Left forelimb (tissue), 1 donor: Measurements from ENCODE around the gene KCNK7.

ENCODE experiments used
- DNase-seq: peaks from one replicate; pipeline ENCODE4 v3.0.0-alpha.2; 2018; ENCODE audit warnings: low spot score

KCNK7 gene

GRCh38 chr11:65625628-65626342 lies 30.2 kb upstream of the KCNK7 start:
- DNase-seq = no peak

DNA sequence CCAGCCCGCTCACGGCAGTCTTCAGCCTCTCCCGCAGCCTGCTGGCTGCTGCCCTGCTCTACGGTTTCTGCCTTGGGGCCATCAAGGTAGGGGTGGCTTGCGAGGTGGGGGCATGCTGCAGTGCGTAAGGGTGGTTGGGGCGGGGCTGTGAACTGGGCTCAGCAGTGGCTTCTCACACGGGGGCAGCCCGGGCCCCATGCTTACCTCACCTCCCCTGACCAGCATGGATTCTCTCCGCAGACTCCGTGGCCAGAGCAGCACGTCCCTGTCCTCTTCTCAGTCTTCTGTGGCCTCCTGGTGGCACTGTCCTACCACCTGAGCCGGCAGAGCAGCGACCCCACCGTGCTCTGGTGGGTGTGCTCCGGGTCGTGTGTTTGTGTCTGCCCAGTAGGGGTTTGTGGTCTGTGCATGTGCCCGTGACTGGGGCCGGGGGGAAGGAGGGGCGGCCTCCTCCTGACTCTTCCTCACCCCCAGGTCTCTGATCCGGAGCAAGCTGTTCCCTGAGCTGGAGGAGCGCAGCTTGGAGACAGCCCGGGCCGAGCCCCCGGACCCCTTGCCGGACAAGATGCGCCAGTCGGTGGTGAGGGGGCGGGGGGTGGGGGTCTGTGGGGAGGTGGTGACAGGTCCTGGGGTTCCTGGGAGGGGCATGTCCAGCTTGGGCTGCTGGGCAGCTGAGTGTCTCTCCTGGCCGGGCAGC lies 29.5 kb upstream of the KCNK7 start:
- DNase-seq = no peak

DNA sequence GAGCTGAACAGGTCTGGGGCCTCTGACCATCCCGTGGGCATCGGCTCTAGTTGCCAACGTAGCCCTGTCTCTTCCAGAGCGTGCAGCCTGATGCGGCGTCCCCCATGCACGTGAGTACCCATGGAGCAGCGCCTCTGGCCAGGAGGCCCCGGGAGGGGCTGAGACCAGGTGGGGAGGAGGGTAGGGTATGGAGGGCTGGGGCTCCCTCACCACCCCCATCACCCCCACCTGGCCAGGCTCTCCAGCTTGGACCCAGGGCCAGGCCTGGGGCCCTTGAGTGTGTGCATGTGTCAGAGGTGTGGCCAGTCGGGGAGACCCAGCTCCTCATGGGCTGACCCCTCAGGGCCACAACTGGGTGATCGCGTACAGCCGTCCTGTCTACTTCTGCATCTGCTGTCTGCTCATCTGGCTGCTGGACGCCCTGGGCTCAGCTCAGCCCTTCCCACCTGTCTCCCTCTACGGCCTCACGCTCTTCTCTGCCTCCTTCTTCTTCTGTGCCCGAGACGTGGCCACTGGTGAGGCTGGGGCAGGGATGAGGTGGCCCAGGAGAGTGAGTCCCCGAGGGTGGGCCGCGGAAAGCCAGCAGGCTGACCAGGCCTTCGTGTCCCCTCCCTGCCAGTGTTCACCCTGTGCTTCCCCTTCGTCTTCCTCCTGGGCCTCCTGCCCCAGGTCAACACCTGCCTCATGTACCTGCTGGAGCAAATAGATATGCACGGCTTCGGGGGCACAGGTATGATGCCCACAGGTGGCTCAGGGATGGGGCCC lies 28.4 kb upstream of the KCNK7 start:
- no peak for DNase-seq

DNA sequence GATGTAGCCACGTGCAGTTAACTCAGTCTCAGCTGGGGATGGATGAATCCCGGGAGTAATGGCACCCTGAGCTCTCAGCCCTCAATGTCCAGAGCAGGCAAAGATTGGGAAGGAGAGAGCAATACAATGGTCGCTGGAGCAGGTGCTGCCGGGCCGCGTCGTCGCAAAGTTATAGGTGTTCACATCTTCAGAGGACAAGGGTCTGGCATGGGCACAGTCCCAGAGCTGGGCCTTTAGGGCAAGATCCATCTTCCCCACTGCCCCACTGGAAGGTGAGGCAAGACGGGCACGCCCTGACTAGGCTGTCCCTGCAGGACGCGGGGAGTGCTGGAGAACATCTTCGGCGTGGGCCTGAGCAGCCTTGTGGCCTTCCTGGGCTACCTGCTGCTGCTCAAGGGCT lies 27.6 kb upstream of the KCNK7 start:
- no peak for DNase-seq

DNA sequence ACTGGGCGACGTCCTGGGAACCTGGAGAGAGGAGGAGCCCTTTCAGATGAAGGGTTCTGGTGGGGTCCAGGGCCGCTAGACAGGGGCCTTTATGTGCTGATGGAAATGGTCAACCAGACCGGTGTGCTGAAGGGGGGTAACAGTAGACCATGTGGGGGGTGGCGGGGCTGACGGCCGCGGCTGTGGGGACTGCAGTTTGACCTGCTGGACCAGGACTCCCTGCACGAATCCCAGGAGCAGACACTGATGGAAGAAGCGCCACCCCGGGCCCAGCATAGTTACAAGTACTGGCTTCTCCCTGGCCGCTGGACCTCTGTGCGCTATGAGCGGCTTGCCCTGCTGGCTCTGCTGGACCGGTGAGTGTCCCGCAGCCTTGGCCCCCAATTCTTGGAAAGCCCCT lies 26.4 kb upstream of the KCNK7 start:
- DNase-seq = no peak

DNA sequence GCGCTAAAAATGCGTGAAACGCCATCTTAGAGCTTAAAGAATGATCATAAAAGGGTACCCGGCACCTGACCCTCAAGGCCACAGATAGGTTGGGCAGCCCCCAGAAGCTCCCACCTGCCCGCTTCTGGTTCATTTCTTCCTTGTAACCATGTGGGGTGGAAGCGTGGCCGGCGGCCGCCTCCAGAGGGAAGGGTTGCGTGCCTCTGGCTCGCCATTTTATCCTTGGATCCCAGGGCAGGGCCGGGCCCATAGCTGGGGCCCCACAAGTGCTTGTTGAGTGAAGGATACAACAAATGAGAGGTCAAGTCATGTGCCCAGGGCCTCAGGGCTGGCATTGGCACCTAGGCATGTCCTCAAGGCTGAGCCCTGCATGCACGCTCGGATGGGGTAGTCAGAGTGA lies 25.9 kb upstream of the KCNK7 start:
- no peak for DNase-seq

DNA sequence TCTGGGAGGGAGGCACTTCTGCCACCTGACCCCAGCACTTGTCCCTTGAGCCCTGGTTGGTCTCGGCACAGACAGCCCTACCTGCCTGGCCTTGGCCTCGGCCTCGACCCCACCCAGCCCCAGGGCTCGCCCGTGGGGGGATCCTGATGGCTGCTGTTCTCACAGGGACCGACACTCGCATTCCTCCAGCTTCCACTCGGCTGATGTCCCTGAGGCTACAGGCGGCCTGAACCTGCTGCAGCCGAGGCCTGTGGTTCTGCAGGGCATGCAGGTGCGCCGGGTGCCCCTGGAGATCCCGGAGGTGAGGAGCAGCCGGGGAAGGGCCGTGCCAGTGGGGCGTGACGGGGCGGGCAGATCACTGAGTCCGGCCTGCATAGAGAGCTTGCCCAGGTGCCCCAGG lies 25.1 kb upstream of the KCNK7 start:
- no peak for DNase-seq

- no peak for DNase-seq
These were observed 23.8 kb upstream of the KCNK7 start for GRCh38 chr11:65619281-65619928.

GRCh38 chr11:65618763-65619162 lies 23.2 kb upstream of the KCNK7 start:
- DNase-seq = no peak

- DNase-seq = no peak
These were observed 22.6 kb upstream of the KCNK7 start for GRCh38 chr11:65617990-65618751.

DNA sequence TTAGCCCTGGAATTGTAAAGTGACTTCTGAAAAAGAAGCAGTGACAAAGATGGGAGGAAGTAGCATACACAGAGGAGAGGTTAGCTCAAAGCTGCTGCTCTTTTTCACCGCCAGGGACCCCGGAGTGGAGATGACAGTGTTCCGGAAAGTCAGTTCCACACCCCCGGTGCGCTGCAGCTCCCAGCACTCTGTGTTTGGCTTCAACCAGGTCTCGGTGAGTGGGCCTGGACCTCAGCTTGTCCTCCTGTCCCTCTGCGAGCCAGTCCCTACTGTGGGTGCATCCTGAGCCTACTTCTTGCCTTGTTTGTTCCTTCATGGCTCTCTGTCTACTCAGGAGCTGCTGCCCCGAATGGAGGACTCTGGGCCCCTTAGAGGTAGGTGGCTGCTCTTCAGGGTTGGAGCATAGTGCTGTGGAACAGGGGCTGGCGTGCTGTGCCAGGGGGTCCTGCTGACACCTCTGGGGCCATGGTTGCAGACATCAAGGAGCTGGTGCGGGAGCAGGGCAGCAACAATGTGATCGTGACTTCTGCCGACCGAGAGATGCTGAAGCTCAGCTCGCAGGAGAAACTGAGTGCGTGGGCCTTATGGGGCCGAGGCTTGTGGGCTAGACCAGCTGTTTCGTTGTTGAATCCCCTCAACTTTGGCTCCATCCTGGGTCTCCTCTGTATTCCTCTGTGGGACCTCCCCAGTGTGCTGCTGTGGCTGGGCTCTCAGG lies 21.7 kb upstream of the KCNK7 start:
- DNase-seq = no peak

DNA sequence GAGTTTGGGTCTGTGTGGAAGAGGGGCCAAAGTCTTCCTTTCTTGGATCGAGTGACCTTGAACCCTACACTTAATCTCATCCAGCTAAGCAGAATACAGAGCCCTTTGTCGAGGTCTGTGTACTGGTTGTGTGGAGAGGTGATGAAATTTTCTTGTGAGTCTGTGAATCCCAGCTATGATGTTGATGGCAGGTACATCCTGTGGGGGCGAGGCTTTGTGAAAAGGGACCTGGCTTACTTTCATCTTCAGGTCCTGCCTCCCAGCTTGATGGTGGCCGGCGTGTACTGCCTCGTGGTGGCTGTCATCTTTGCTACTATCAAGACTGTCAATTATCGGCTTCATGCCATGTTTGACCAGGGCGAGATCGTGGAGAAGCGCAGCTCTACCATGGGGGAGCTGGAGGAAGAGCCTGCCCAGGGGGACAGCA lies 21.0 kb upstream of the KCNK7 start:
- DNase-seq = no peak

DNA sequence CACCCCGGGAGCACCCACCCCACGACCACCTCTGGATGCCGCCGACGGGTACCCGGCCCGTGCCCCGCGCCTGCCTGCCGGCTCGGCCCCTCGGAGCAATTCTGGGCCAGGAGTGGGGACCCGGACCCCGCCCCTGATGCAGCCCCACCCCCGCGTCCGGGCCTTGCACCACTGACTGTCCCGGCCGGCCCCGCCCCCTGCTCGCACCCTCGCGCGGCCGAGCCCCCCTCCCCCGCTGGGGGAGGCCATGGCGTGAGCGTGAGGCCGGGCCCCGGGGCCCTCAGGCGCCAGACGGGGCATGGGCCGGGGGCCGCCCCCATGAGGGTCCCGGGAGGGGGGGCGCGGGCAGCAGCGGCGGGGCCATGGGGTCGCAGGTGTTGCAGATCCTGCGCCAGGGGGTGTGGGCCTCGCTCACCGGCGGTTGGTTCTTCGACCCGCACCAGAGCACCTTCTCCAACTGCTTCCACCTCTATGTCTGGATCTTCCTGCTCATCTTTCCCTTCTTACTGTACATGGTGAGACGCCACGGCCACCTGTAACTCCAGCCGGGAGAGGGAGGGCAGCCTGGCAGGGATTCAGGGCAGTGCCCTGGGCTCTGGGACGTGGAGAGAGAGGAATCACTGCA lies 20.5 kb upstream of the KCNK7 start:
- DNase-seq = no peak

GRCh38 chr11:65615229-65615949 lies 19.8 kb upstream of the KCNK7 start, which contains the start of gene PCNX3:
PCNX3 (plus strand) TSS chr11:65615776; CDS start chr11:65616312, 536 bp downstream.
- DNase-seq = peak; percentile 100

GRCh38 chr11:65613091-65613928 lies 17.7 kb upstream of the KCNK7 start:
- DNase-seq = no peak

GRCh38 chr11:65612691-65613090 lies 17.1 kb upstream of the KCNK7 start:
- no peak for DNase-seq

GRCh38 chr11:65611758-65612603 lies 16.4 kb upstream of the KCNK7 start:
- no peak for DNase-seq
